Ectodermal cell (in vitro differentiated cells): Measurements from ENCODE around the gene TSPAN11.

Experiments used
- H3K27ac ChIP-seq: 2 replicates; pipeline ENCODE4 v1.7.0; 2013; ENCODE audit warnings: mild to moderate bottlenecking, low read depth, low read length; ENCODE audit not compliant: insufficient read depth, poor library complexity, severe bottlenecking
- H3K27me3 ChIP-seq: 2 replicates; pipeline ENCODE4 v1.7.0; 2013; ENCODE audit warnings: mild to moderate bottlenecking, low read length; ENCODE audit not compliant: insufficient read depth, control insufficient read depth, poor library complexity, severe bottlenecking
- H3K36me3 ChIP-seq: one replicate; pipeline ENCODE4 v1.7.0; 2013; ENCODE audit warnings: low read length; ENCODE audit not compliant: control insufficient read depth, insufficient read depth
- H3K4me1 ChIP-seq: one replicate; pipeline ENCODE4 v1.7.0; 2013; ENCODE audit warnings: low read length; ENCODE audit not compliant: control insufficient read depth, insufficient read depth
- H3K4me3 ChIP-seq: 2 replicates; pipeline ENCODE4 v1.7.0; 2013; ENCODE audit warnings: low read depth, low read length, control low read depth; ENCODE audit not compliant: insufficient read depth
- H3K9me3 ChIP-seq: 2 replicates; pipeline ENCODE4 v1.7.0; 2013; ENCODE audit warnings: mild to moderate bottlenecking, low read length, moderate library complexity; ENCODE audit not compliant: control insufficient read depth
- WGBS, 2 experiments: methylation state at CpG; one replicate each; pipeline ENCODE4 v1.1.7; 2013; ENCODE audit warnings: missing lambda C conversion rate in 2 of 2; 5-methylcytosine and 5-hydroxymethylcytosine counted together

Gene TSPAN11

DNA sequence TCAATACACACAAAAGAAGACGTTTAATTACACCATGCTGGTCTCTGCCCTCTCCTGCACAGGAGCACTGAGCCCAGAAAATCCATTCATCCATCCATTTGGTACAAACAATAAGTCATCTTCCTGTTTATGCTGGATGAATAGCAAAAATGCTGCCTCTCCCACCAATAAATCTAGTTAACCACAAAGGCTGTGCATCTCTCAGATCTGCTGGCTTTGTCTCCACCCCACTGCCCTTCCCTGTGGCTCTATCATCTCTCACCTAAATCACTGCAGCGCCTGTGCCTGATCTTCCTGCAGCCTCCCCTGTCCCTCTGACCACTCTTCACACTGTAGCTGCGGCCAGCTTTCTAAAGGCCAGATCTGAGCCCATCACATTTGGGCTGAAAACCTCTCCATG, 74.2 kb downstream of the TSPAN11 start:
- Histone ChIP-seq H3K27ac (no peak overlapping the region), H3K4me3 (no peak overlapping the region), H3K36me3 (no peaks in the 10 kb centered on the region), H3K4me1 (peaks cover 6% of the 10 kb centered on the region), H3K27me3 (no peaks in the 10 kb centered on the region), H3K9me3 (no peaks in the 10 kb centered on the region)
- WGBS, 2 experiments, result 91 to 92% methylated on average over 3 of the region's 3 CpGs

- Histone ChIP-seq H3K27me3 (no peaks in the 10 kb centered on the region), H3K4me1 (peaks cover 6% of the 10 kb centered on the region), H3K4me3 (no peak overlapping the region), H3K9me3 (no peaks in the 10 kb centered on the region), H3K36me3 (no peaks in the 10 kb centered on the region), H3K27ac (no peak overlapping the region)
- 92 to 94% methylated on average over 9 of the region's 9 CpGs for WGBS, 2 experiments
Measured at GRCh38 chr12:31001581-31002360, 75.2 kb downstream of the TSPAN11 start.

DNA sequence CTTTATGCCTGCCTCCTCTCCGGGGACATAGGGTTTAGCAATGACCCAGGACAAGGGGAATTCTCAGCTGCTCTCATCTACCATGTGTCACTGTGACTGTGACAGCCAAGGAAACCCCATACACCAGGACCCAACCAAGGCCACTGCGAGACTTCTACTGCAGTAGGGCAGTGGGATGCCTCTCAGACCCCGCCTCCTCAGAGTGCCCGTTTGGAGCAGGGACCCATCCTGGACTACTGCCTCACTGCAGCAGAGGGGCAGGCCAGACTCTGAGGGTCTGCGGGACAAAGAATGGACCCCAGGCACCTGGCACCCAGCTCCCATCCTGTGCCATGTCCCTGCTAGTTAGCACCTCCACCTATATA, 75.8 kb downstream of the TSPAN11 start:
- Histone ChIP-seq H3K36me3 (no peaks in the 10 kb centered on the region), H3K4me1 (peaks cover 6% of the 10 kb centered on the region), H3K4me3 (no peak overlapping the region), H3K27ac (no peak overlapping the region), H3K9me3 (no peaks in the 10 kb centered on the region), H3K27me3 (no peaks in the 10 kb centered on the region)
- WGBS, 2 experiments, result 88 to 89% methylated on average over 5 of the region's 5 CpGs

DNA sequence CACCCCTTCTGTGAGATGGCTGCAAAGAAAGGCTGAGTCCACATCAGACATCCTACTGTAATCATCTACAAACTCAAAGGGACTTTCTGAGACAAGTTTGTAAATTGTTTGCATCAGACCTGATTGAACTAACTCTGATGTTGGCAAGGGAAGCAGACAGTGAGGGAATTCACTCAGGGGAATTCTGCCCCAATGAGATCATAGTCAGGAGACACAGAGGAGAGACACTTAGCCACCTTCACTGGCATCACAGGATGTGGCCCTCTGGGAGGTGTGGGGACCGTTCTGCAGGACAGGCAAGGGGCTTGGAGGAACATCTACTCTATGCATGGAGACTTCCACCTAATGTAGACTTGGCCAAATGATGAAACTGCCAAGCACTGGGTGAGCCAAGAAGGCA, 76.5 kb downstream of the TSPAN11 start:
- WGBS, 2 experiments, result 73 to 94% methylated on average over 1 of the region's 1 CpG
- no peaks in the 10 kb centered on the region for H3K36me3 ChIP-seq
- H3K4me3 ChIP-seq, result no peak overlapping the region
- no peaks in the 10 kb centered on the region for H3K27me3 ChIP-seq
- no peak overlapping the region for H3K27ac ChIP-seq
- H3K4me1 ChIP-seq, result peaks cover 6% of the 10 kb centered on the region
- H3K9me3 ChIP-seq, result no peaks in the 10 kb centered on the region

- H3K9me3 ChIP-seq, result no peaks in the 10 kb centered on the region
- H3K4me3 ChIP-seq, result no peak overlapping the region
- 92 to 93% methylated on average over 7 of the region's 7 CpGs for whole genome bisulfite sequencing, 2 experiments
- H3K27me3 ChIP-seq, result no peaks in the 10 kb centered on the region
- no peak overlapping the region for H3K27ac ChIP-seq
- no peaks in the 10 kb centered on the region for H3K36me3 ChIP-seq
- peaks cover 6% of the 10 kb centered on the region for H3K4me1 ChIP-seq
Measured at GRCh38 chr12:31003861-31004640, 77.5 kb downstream of the TSPAN11 start.

- Histone ChIP-seq H3K4me1 (peaks cover 6% of the 10 kb centered on the region), H3K4me3 (no peak overlapping the region), H3K27ac (no peak overlapping the region), H3K9me3 (no peaks in the 10 kb centered on the region), H3K27me3 (no peaks in the 10 kb centered on the region), H3K36me3 (no peaks in the 10 kb centered on the region)
- WGBS, 2 experiments, result 80 to 91% methylated on average over 5 of the region's 5 CpGs
Measured at GRCh38 chr12:31004666-31005065, 78.1 kb downstream of the TSPAN11 start.

DNA sequence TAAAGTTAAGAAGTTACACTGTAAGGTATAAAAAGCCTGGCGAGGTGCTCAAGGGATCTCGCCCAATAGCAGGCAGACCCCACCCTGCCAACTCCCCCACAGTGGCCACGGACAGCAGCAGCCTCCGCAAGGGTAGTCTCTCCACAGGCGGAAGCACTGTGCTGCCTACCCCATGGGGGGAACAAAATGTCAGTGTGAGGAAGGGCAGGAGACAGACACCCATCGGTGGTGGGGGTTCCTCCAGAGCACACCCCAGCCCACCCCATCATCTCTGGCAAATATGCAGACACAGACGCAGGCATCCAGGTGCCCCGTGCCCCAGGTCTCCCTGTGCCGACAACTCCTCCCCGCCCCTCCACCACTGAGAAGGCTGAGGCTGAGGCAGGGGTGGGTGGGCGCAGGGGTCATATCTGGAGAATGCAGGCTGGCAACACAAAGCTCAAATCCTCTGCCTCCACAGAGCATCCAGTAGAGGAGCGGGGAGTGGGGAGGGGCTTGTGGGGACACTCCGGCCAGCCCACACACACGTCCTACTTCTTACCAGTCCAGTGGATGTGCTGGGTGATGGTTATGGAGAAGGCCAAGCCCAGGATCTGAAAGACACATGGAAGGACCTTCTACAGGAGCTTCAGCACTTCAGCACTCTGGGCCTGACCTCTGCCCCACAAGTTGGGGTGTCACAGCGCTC, 78.9 kb downstream of the TSPAN11 start:
- WGBS, 2 experiments, result 94 to 96% methylated on average over 15 of the region's 15 CpGs
- no peaks in the 10 kb centered on the region for H3K4me1 ChIP-seq
- H3K4me3 ChIP-seq, result no peak overlapping the region
- no peak overlapping the region for H3K27ac ChIP-seq
- H3K9me3 ChIP-seq, result no peaks in the 10 kb centered on the region
- H3K27me3 ChIP-seq, result no peaks in the 10 kb centered on the region
- no peaks in the 10 kb centered on the region for H3K36me3 ChIP-seq

GRCh38 chr12:31005944-31006361, 79.4 kb downstream of the TSPAN11 start:
- Histone ChIP-seq H3K36me3 (no peaks in the 10 kb centered on the region), H3K9me3 (no peaks in the 10 kb centered on the region), H3K4me3 (no peak overlapping the region), H3K27ac (no peak overlapping the region), H3K4me1 (no peaks in the 10 kb centered on the region), H3K27me3 (no peaks in the 10 kb centered on the region)
- WGBS, 2 experiments, result 95 to 96% methylated on average over 4 of the region's 4 CpGs

DNA sequence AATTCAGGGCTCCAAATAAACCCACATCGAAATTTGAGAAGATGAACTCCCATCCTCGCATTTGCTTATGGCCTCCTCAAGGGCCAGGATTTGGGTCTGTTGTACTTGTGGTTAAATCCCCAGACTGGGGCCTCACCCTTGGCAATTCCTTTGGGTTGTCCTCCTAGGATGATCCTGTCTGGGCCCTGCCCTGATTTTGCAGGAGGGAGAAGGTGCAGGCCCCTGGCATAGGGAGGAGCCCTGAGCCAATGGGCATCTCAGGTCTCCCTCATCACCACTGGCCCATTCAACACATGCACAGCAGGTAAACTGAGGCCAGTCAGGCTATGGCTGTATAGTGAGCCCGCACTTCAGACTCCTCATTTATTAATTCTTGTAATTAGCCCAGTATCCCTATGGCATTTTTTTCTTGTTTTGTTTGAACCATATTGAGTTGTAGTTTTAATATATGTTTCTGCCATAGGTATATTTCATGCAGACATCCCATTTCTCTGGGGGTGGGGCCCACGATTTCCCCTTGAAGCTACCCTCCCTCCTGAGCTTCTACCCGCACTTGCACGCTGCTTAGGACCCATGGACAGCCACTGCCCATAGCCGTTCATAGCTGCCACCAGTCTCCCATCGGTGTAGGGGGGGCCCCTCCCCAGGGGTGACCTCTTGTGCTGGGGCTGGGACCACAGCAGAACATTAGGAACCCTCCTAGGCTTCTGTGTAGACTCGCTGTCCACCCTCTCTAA, 80.0 kb downstream of the TSPAN11 start:
- no peaks in the 10 kb centered on the region for H3K4me1 ChIP-seq
- H3K9me3 ChIP-seq, result no peaks in the 10 kb centered on the region
- H3K27ac ChIP-seq, result no peak overlapping the region
- no peaks in the 10 kb centered on the region for H3K36me3 ChIP-seq
- WGBS, 2 experiments, result 94 to 96% methylated on average over 9 of the region's 9 CpGs
- no peak overlapping the region for H3K4me3 ChIP-seq
- no peaks in the 10 kb centered on the region for H3K27me3 ChIP-seq

DNA sequence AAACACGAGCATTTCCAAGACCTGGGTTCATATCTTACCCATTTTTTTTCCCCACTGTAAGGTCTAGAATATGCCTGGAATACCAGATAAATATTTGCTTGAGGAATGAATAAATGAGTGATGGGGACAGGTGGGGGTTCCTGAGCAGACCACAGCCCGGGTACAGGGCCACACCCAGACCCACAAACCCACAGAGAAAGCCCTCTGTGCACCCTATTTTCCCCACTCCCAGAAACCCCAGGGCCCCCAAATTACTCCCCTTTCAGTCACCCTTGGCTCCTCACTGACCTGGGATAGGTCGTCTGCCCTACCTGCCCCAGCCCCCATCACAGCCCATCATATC, 80.6 kb downstream of the TSPAN11 start:
- Histone ChIP-seq H3K27me3 (no peaks in the 10 kb centered on the region), H3K9me3 (no peaks in the 10 kb centered on the region), H3K36me3 (no peaks in the 10 kb centered on the region), H3K4me1 (no peaks in the 10 kb centered on the region), H3K27ac (no peak overlapping the region), H3K4me3 (no peak overlapping the region)
- 90 to 92% methylated on average over 3 of the region's 3 CpGs for WGBS, 2 experiments
